Mesenchymal stem cell (in vitro differentiated cells and primary cell): Measurements from ENCODE around the gene LTF.

Source experiments
- DNase-seq: peaks from one replicate; pipeline ENCODE4 v3.0.0-alpha.2; 2013
- H2AFZ ChIP-seq: one replicate; pipeline ENCODE4 v1.6.1; 2013; ENCODE audit warnings: low read depth, mild to moderate bottlenecking, control low read depth, inconsistent platforms, low read length, moderate library complexity
- H2AK5ac ChIP-seq: 2 replicates; pipeline ENCODE4 v1.6.1; 2013; ENCODE audit warnings: low read length, moderate library complexity, mild to moderate bottlenecking, inconsistent platforms; ENCODE audit not compliant: severe bottlenecking
- H2BK120ac ChIP-seq: one replicate; pipeline ENCODE4 v1.6.1; 2013; ENCODE audit warnings: low read depth, mild to moderate bottlenecking, inconsistent platforms, low read length, moderate library complexity
- H2BK12ac ChIP-seq, 2 experiments: one replicate each; pipeline ENCODE4 v1.6.1; 2013; ENCODE audit warnings: inconsistent platforms in 2 of 2, low read length in 2 of 2, mild to moderate bottlenecking in 2 of 2, moderate library complexity in 2 of 2, control low read depth in 1 of 2
- H2BK15ac ChIP-seq: one replicate; pipeline ENCODE4 v1.6.1; 2013; ENCODE audit warnings: mild to moderate bottlenecking, low read depth, inconsistent platforms; ENCODE audit not compliant: poor library complexity, severe bottlenecking
- H2BK5ac ChIP-seq: 2 replicates; pipeline ENCODE4 v1.6.1; 2013; ENCODE audit warnings: low read depth, mild to moderate bottlenecking, low read length, control low read depth, inconsistent platforms; ENCODE audit not compliant: poor library complexity, severe bottlenecking
- H3K14ac ChIP-seq, 2 experiments: one replicate each; pipeline ENCODE4 v1.6.1; 2013; ENCODE audit warnings: inconsistent platforms in 2 of 2, low read length in 2 of 2, control low read depth in 1 of 2, mild to moderate bottlenecking in 1 of 2, moderate library complexity in 1 of 2
- H3K18ac ChIP-seq, 2 experiments: one replicate each; pipeline ENCODE4 v1.6.1; 2013; ENCODE audit warnings: inconsistent platforms in 2 of 2, low read length in 2 of 2, control low read depth in 1 of 2, low read depth in 1 of 2, mild to moderate bottlenecking in 1 of 2
- H3K23ac ChIP-seq, 2 experiments: one replicate each; pipeline ENCODE4 v1.6.1; 2013; ENCODE audit warnings: inconsistent platforms in 2 of 2, low read length in 2 of 2, mild to moderate bottlenecking in 2 of 2, moderate library complexity in 2 of 2, control low read depth in 1 of 2
- H3K27ac ChIP-seq: 2 replicates; pipeline ENCODE4 v1.5.1; 2013; ENCODE audit warnings: mild to moderate bottlenecking, moderate library complexity, low read length, control low read depth, inconsistent platforms; ENCODE audit not compliant: poor library complexity, severe bottlenecking
- H3K27me3 ChIP-seq, 2 experiments: 2 replicates each; pipeline versions ENCODE4 v1.6.1 to v1.7.0; 2013; ENCODE audit warnings: low read length in 2 of 2, mild to moderate bottlenecking in 2 of 2, moderate library complexity in 2 of 2, control low read depth in 1 of 2, inconsistent platforms in 1 of 2; ENCODE audit not compliant: control insufficient read depth in 1 of 2, insufficient read depth in 1 of 2
- H3K36me3 ChIP-seq, 2 experiments: 2 replicates each; pipeline versions ENCODE4 v1.6.1 to v1.7.0; 2013; ENCODE audit warnings: low read length in 2 of 2, control low read depth in 1 of 2, inconsistent platforms in 1 of 2, low read depth in 1 of 2, mild to moderate bottlenecking in 1 of 2; ENCODE audit not compliant: insufficient read depth in 2 of 2, control insufficient read depth in 1 of 2
- H3K4ac ChIP-seq, 2 experiments: one replicate each; pipeline ENCODE4 v1.6.1; 2013; ENCODE audit warnings: inconsistent platforms in 2 of 2, low read length in 2 of 2, mild to moderate bottlenecking in 2 of 2, moderate library complexity in 2 of 2, control low read depth in 1 of 2, low read depth in 1 of 2
- H3K4me1 ChIP-seq: 2 replicates; pipeline ENCODE4 v1.6.1; 2013; ENCODE audit warnings: low read depth, low read length, control low read depth; ENCODE audit not compliant: control insufficient read depth, insufficient read depth
- H3K4me2 ChIP-seq: 2 replicates; pipeline ENCODE4 v1.6.1; 2013; ENCODE audit warnings: low read length, mild to moderate bottlenecking, inconsistent platforms; ENCODE audit not compliant: poor library complexity, severe bottlenecking
- H3K4me3 ChIP-seq, 2 experiments: 2 replicates each; pipeline versions ENCODE4 v1.5.1 to v1.7.0; 2013; ENCODE audit warnings: low read length in 2 of 2, mild to moderate bottlenecking in 2 of 2, control low read depth in 1 of 2, low read depth in 1 of 2; ENCODE audit not compliant: insufficient read depth in 1 of 2
- H3K79me1 ChIP-seq: replicated peaks from 2 replicates; pipeline ENCODE4 v1.6.1; 2013; ENCODE audit warnings: mild to moderate bottlenecking, control low read depth, low read length, inconsistent platforms; ENCODE audit not compliant: poor library complexity, severe bottlenecking
- H3K9ac ChIP-seq: 2 replicates; pipeline ENCODE4 v1.7.0; 2013; ENCODE audit warnings: mild to moderate bottlenecking, low read length, moderate library complexity
- H3K9me3 ChIP-seq: 2 replicates; pipeline ENCODE4 v1.7.0; 2013; ENCODE audit warnings: mild to moderate bottlenecking, low read length; ENCODE audit not compliant: control insufficient read depth
- H4K8ac ChIP-seq: one replicate; pipeline ENCODE4 v1.6.1; 2013; ENCODE audit warnings: inconsistent platforms, mild to moderate bottlenecking, low read length, moderate library complexity
- H4K91ac ChIP-seq: one replicate; pipeline ENCODE4 v1.6.1; 2013; ENCODE audit warnings: mild to moderate bottlenecking, low read length, inconsistent platforms
- WGBS: methylation state at CpG from one replicate; pipeline ENCODE4 v1.1.7; 2013; ENCODE audit warnings: mixed read lengths; 5-methylcytosine and 5-hydroxymethylcytosine counted together

LTF gene

GRCh38 chr3:46442576-46443530 lies 21.9 kb downstream of the LTF start:
- peaks cover 3% of the 10 kb centered on the region for H3K9me3 ChIP-seq
- no peak overlapping the region for H2BK12ac ChIP-seq
- H2AFZ ChIP-seq = no peak overlapping the region
- no peak overlapping the region for H3K18ac ChIP-seq
- WGBS = 84% methylated on average over 11 of the region's 16 CpGs
- H2BK15ac ChIP-seq = no peak overlapping the region
- H3K79me1 ChIP-seq = no peaks in the 10 kb centered on the region
- H2BK5ac ChIP-seq = no peak overlapping the region
- H3K9ac ChIP-seq = no peak overlapping the region
- peaks cover 30 to 44% of the 10 kb centered on the region in 2 experiments for H3K27me3 ChIP-seq
- no peak overlapping the region for H3K14ac ChIP-seq
- no peak overlapping the region for H2BK120ac ChIP-seq
- H3K4me3 ChIP-seq = no peak overlapping the region
- H3K23ac ChIP-seq = no peak overlapping the region
- H3K4me2 ChIP-seq = no peak overlapping the region
- H3K27ac ChIP-seq = no peak overlapping the region
- H3K36me3 ChIP-seq = no peaks in the 10 kb centered on the region
- DNase-seq = peak; percentile 47
- H2AK5ac ChIP-seq = no peak overlapping the region
- no peaks in the 10 kb centered on the region for H3K4me1 ChIP-seq
- H4K91ac ChIP-seq = no peak overlapping the region
- no peak overlapping the region for H4K8ac ChIP-seq
- no peak overlapping the region for H3K4ac ChIP-seq

GRCh38 chr3:46440531-46441294 lies 24.0 kb downstream of the LTF start:
- DNase-seq = no peak

DNA sequence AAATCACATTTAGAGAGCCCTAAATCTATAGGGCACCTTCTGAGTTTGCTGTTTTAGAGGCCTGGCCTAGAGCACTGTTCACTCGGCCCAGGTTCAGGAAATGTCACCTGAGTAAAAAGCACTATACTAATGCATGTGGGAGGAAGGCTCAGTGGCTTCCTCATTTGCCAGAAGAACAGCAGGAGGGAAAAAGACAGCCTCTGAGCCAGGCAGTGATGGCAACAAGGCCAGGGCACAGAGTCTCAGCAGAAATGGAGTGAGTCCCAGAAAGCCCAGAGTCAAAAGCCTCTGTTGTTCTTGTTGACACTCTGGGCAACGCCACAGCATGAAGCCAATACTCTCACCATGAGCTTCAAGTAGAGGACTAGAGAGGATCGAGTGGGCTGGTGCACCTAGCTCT lies 25.9 kb downstream of the LTF start:
- Histone ChIP-seq H2AFZ (no peak overlapping the region), H3K4me1 (no peaks in the 10 kb centered on the region), H3K14ac (no peak overlapping the region), H3K4me3 (no peak overlapping the region), H3K79me1 (no peaks in the 10 kb centered on the region), H3K36me3 (no peaks in the 10 kb centered on the region), H3K23ac (no peak overlapping the region), H2BK15ac (no peak overlapping the region), H2BK12ac (no peak overlapping the region), H3K27me3 (peaks cover 30 to 39% of the 10 kb centered on the region in 2 experiments), H3K9ac (no peak overlapping the region), H2AK5ac (no peak overlapping the region), H2BK5ac (no peak overlapping the region), H4K8ac (no peak overlapping the region), H3K9me3 (peaks cover 3% of the 10 kb centered on the region), H4K91ac (no peak overlapping the region), H3K27ac (no peak overlapping the region), H2BK120ac (no peak overlapping the region), H3K4me2 (no peak overlapping the region), H3K18ac (no peak overlapping the region), H3K4ac (no peak overlapping the region)
- DNase-seq = no peak
- WGBS = 90% methylated on average over 3 of the region's 3 CpGs

More at GRCh38 chr3:46440531-46441294, 24.0 kb downstream of the LTF start:
- no peak overlapping the region for H3K4me2 ChIP-seq
- peaks cover 19 to 35% of the 10 kb centered on the region in 2 experiments for H3K27me3 ChIP-seq
- H3K18ac ChIP-seq = no peak overlapping the region
- H2BK12ac ChIP-seq = no peak overlapping the region
- peaks cover 3% of the 10 kb centered on the region for H3K9me3 ChIP-seq
- no peaks in the 10 kb centered on the region for H3K36me3 ChIP-seq
- no peak overlapping the region for H2BK5ac ChIP-seq
- H3K4me1 ChIP-seq = no peaks in the 10 kb centered on the region
- no peak overlapping the region for H3K9ac ChIP-seq
- no peak overlapping the region for H3K4me3 ChIP-seq
- H4K8ac ChIP-seq = no peak overlapping the region
- H2AFZ ChIP-seq = no peak overlapping the region
- no peak overlapping the region for H3K27ac ChIP-seq
- WGBS = 82% methylated on average over 1 of the region's 4 CpGs
- no peak overlapping the region for H3K23ac ChIP-seq
- H3K4ac ChIP-seq = no peak overlapping the region
- H2BK120ac ChIP-seq = no peak overlapping the region
- no peak overlapping the region for H2AK5ac ChIP-seq
- no peak overlapping the region for H3K14ac ChIP-seq
- no peak overlapping the region for H4K91ac ChIP-seq
- no peak overlapping the region for H2BK15ac ChIP-seq
- H3K79me1 ChIP-seq = no peaks in the 10 kb centered on the region

- Histone ChIP-seq H3K27ac (no peak overlapping the region), H3K18ac (no peak overlapping the region), H3K4me3 (no peak overlapping the region), H3K9me3 (no peaks in the 10 kb centered on the region), H3K4me2 (no peak overlapping the region), H2BK15ac (no peak overlapping the region), H2AFZ (no peak overlapping the region), H3K23ac (no peak overlapping the region), H4K91ac (no peak overlapping the region), H3K14ac (no peak overlapping the region), H2BK5ac (no peak overlapping the region), H2BK120ac (no peak overlapping the region), H3K4me1 (no peaks in the 10 kb centered on the region), H3K4ac (no peak overlapping the region), H3K36me3 (no peaks in the 10 kb centered on the region), H2BK12ac (no peak overlapping the region), H3K27me3 (peaks cover 26 to 28% of the 10 kb centered on the region in 2 experiments), H2AK5ac (no peak overlapping the region), H3K9ac (no peak overlapping the region), H3K79me1 (no peaks in the 10 kb centered on the region), H4K8ac (no peak overlapping the region)
- 86% methylated on average over 3 of the region's 3 CpGs for WGBS
- no peak for DNase-seq
Measured at GRCh38 chr3:46435081-46435726, 29.5 kb downstream of the LTF start.
